OCI-LY1 (cell line): Measurements from ENCODE around the gene APC2.

Experiments used
- H2AFZ ChIP-seq: fragments of 200-600 bp; sonication (generic), shearing (Covaris generic); 2 replicates; pipeline ENCODE4 v1.6.0; 2014; ENCODE audit warnings: antibody characterized with exemption, mild to moderate bottlenecking, low read length
- H3F3A ChIP-seq: fragments of 200-600 bp; sonication (generic), shearing (Covaris generic); 2 replicates; pipeline ENCODE4 v1.6.0; 2014; ENCODE audit warnings: mild to moderate bottlenecking, antibody characterized with exemption, low read length, moderate library complexity; ENCODE audit not compliant: insufficient read depth
- H3K27ac ChIP-seq: fragments of 200-600 bp; sonication (generic); 2 replicates; pipeline ENCODE4 v1.5.1; 2014; ENCODE audit warnings: low read length, mixed run types, mild to moderate bottlenecking, low read depth; ENCODE audit not compliant: poor library complexity, severe bottlenecking
- H3K27me3 ChIP-seq: fragments of 200-600 bp; sonication (generic); 2 replicates; pipeline ENCODE4 v1.6.0; 2014; ENCODE audit warnings: antibody characterized with exemption, mild to moderate bottlenecking, low read length, moderate library complexity; ENCODE audit not compliant: insufficient read depth
- H3K36me3 ChIP-seq: fragments of 200-600 bp; sonication (generic); 2 replicates; pipeline ENCODE4 v1.6.1; 2014; ENCODE audit warnings: mild to moderate bottlenecking, antibody characterized with exemption, low read length, moderate library complexity, mixed read lengths; ENCODE audit not compliant: insufficient read depth
- H3K4me1 ChIP-seq: fragments of 200-600 bp; sonication (generic); 2 replicates; pipeline ENCODE4 v1.5.1; 2014; ENCODE audit warnings: mild to moderate bottlenecking, low read length, moderate library complexity; ENCODE audit not compliant: insufficient read depth, severe bottlenecking
- H3K4me2 ChIP-seq: fragments of 200-600 bp; sonication (generic), shearing (Covaris generic); 2 replicates; pipeline ENCODE4 v1.6.1; 2014; ENCODE audit warnings: low read length
- H3K4me3 ChIP-seq: fragments of 200-600 bp; sonication (generic); 2 replicates; pipeline ENCODE4 v1.5.1; 2014; ENCODE audit warnings: low read length, low read depth, mild to moderate bottlenecking, mixed read lengths; ENCODE audit not compliant: poor library complexity, severe bottlenecking
- H3K79me2 ChIP-seq: fragments of 200-600 bp; shearing (Covaris generic); 2 replicates; pipeline ENCODE4 v1.6.1; 2016; ENCODE audit warnings: mixed run types, low read length, mixed read lengths; ENCODE audit not compliant: insufficient read depth
- H3K9ac ChIP-seq: fragments of 200-600 bp; sonication (generic), shearing (Covaris generic); 2 replicates; pipeline ENCODE4 v1.6.1; 2014; ENCODE audit warnings: mild to moderate bottlenecking, low read length, mixed read lengths
- H3K9me2 ChIP-seq: fragments of 200-600 bp; sonication (generic), shearing (Covaris generic); 2 replicates; pipeline ENCODE4 v1.6.1; 2014; ENCODE audit warnings: low read depth, mild to moderate bottlenecking, low read length, mixed read lengths
- H3K9me3 ChIP-seq: fragments of 200-600 bp; shearing (Covaris generic); 2 replicates; pipeline ENCODE4 v1.6.1; 2014; ENCODE audit warnings: low read length, mixed read lengths
- H4K20me1 ChIP-seq: fragments of 200-600 bp; sonication (generic), shearing (Covaris generic); 2 replicates; pipeline ENCODE4 v1.6.0; 2016; ENCODE audit warnings: mild to moderate bottlenecking, low read length; ENCODE audit not compliant: insufficient read depth
- CTCF ChIP-seq: fragments of 200-600 bp; sonication (generic), shearing (Covaris generic); IDR thresholded peaks from 2 replicates; pipeline ENCODE4 v1.5.1; 2017; ENCODE audit warnings: mild to moderate bottlenecking, antibody characterized with exemption, low read length, moderate library complexity, mixed read lengths
- EZH2 ChIP-seq: fragments of 200-600 bp; sonication (generic), shearing (Covaris generic); IDR thresholded peaks from 2 replicates; pipeline ENCODE4 v1.8.0; 2017; ENCODE audit warnings: borderline replicate concordance, mixed run types, mild to moderate bottlenecking, antibody characterized with exemption, low read length, moderate library complexity, mixed read lengths

Gene APC2

GRCh38 chr19:1505991-1506881, 56.3 kb downstream of the APC2 start:
- no peaks in the 10 kb centered on the region for H3F3A ChIP-seq
- H3K4me1 ChIP-seq = no peaks in the 10 kb centered on the region
- H3K27ac ChIP-seq = no peak overlapping the region
- H3K27me3 ChIP-seq = peaks cover 5% of the 10 kb centered on the region; the same call in 1 of the 2 replicates
- H3K4me3 ChIP-seq = no peak overlapping the region
- H3K4me2 ChIP-seq = no peak overlapping the region
- no peaks in the 10 kb centered on the region for H4K20me1 ChIP-seq
- H2AFZ ChIP-seq = no peak overlapping the region
- H3K36me3 ChIP-seq = no peaks in the 10 kb centered on the region
- TF ChIP-seq CTCF (no peak), EZH2 (no peak)
- H3K9me2 ChIP-seq = no peaks in the 10 kb centered on the region
- no peak overlapping the region for H3K9ac ChIP-seq
- no peaks in the 10 kb centered on the region for H3K9me3 ChIP-seq
- H3K79me2 ChIP-seq = no peaks in the 10 kb centered on the region

- Histone ChIP-seq H3K4me3 (no peak overlapping the region), H3K9me3 (no peaks in the 10 kb centered on the region), H2AFZ (no peak overlapping the region), H3K36me3 (no peaks in the 10 kb centered on the region), H3K4me2 (no peak overlapping the region), H3K9me2 (no peaks in the 10 kb centered on the region), H3K27ac (no peak overlapping the region), H3K79me2 (no peaks in the 10 kb centered on the region), H3K27me3 (peaks cover 5% of the 10 kb centered on the region), H3K9ac (no peak overlapping the region), H3K4me1 (no peaks in the 10 kb centered on the region), H4K20me1 (no peaks in the 10 kb centered on the region), H3F3A (no peaks in the 10 kb centered on the region)
- no peak for TF ChIP-seq CTCF
- TF ChIP-seq EZH2 = no peak
Measured at GRCh38 chr19:1507192-1507660, 57.3 kb downstream of the APC2 start.

GRCh38 chr19:1507763-1508506, 58.0 kb downstream of the APC2 start:
- Histone ChIP-seq H3F3A (no peaks in the 10 kb centered on the region), H3K36me3 (no peaks in the 10 kb centered on the region), H3K4me3 (no peak overlapping the region), H3K9ac (no peak overlapping the region), H3K79me2 (no peaks in the 10 kb centered on the region), H3K9me2 (no peaks in the 10 kb centered on the region), H3K27ac (no peak overlapping the region), H3K4me2 (no peak overlapping the region), H3K27me3 (peaks cover 5% of the 10 kb centered on the region), H2AFZ (no peak overlapping the region), H3K9me3 (no peaks in the 10 kb centered on the region), H4K20me1 (no peaks in the 10 kb centered on the region), H3K4me1 (no peaks in the 10 kb centered on the region)
- TF ChIP-seq CTCF (no peak), EZH2 (no peak)
